DND-41 (cell line): ENCODE data around the gene TEX47.
A peak's percentile ranks its signal among the peaks of the same experiment; 100 is the strongest.

Experiments used
- ATAC-seq: fragments of 200-7000 bp; cut with Tn5 transposase; 3 replicates; pipeline ENCODE4 v1.9.1; 2021; ENCODE audit warnings: low read depth; ENCODE audit not compliant: insufficient read depth
- DNase-seq: peaks from one replicate; pipeline ENCODE4 v3.0.0-alpha.2; 2020
- H2AFZ ChIP-seq: 2 replicates; pipeline ENCODE4 v1.6.0; 2012; ENCODE audit warnings: low read depth, low read length
- H3K27ac ChIP-seq: 2 replicates; pipeline ENCODE4 v1.5.1; 2012; ENCODE audit warnings: low read length, inconsistent platforms
- H3K27me3 ChIP-seq: fragments of 200-600 bp; sonication (generic); 2 replicates; pipeline ENCODE4 v1.6.0; 2012; ENCODE audit warnings: low read length, mild to moderate bottlenecking, inconsistent platforms; ENCODE audit not compliant: insufficient read depth, poor library complexity
- H3K36me3 ChIP-seq: 2 replicates; pipeline ENCODE4 v1.5.1; 2012; ENCODE audit warnings: low read length, inconsistent platforms; ENCODE audit not compliant: insufficient read depth
- H3K4me1 ChIP-seq: 2 replicates; pipeline ENCODE4 v1.5.1; 2012; ENCODE audit warnings: mild to moderate bottlenecking, low read length; ENCODE audit not compliant: insufficient read depth
- H3K4me2 ChIP-seq: 2 replicates; pipeline ENCODE4 v1.6.0; 2012; ENCODE audit warnings: mild to moderate bottlenecking, moderate library complexity, low read length, inconsistent platforms; ENCODE audit not compliant: insufficient read depth
- H3K4me3 ChIP-seq, 2 experiments: fragments of 200-600 bp in 1 of 2; shearing (Covaris generic) in 1 of 2; 2 replicates each; pipeline ENCODE4 v1.5.1; 2012 to 2016; ENCODE audit warnings: inconsistent platforms in 2 of 2, low read length in 2 of 2, mild to moderate bottlenecking in 2 of 2, low read depth in 1 of 2, moderate library complexity in 1 of 2
- H3K79me2 ChIP-seq: 2 replicates; pipeline ENCODE4 v1.6.0; 2012; ENCODE audit warnings: low read length, inconsistent platforms; ENCODE audit not compliant: insufficient read depth
- H3K9ac ChIP-seq: 2 replicates; pipeline ENCODE4 v1.6.0; 2012; ENCODE audit warnings: low read depth, mild to moderate bottlenecking, inconsistent platforms, low read length, moderate library complexity
- H3K9me3 ChIP-seq: 2 replicates; pipeline ENCODE4 v1.5.1; 2012; ENCODE audit warnings: low read length, moderate library complexity, mild to moderate bottlenecking, inconsistent platforms; ENCODE audit not compliant: insufficient read depth, severe bottlenecking
- H4K20me1 ChIP-seq: 2 replicates; pipeline ENCODE4 v1.6.0; 2012; ENCODE audit warnings: low read length; ENCODE audit not compliant: insufficient read depth
- CTCF ChIP-seq: IDR thresholded peaks from 2 replicates; pipeline ENCODE4 v1.5.1; 2012; ENCODE audit warnings: borderline replicate concordance, low read length, moderate library complexity, mild to moderate bottlenecking; ENCODE audit not compliant: poor library complexity, severe bottlenecking; ENCODE audit errors: extremely low read depth
- EZH2 ChIP-seq: IDR thresholded peaks from 3 replicates; pipeline ENCODE4 v1.6.1; 2012; ENCODE audit warnings: borderline replicate concordance, low read depth, mild to moderate bottlenecking, moderate library complexity, low read length, inconsistent platforms; ENCODE audit not compliant: severe bottlenecking

The TEX47 gene

GRCh38 chr7:88772776-88773175 lies 22.8 kb downstream of the TEX47 start:
- H3K4me3 ChIP-seq, result no peak overlapping the region
- DNase-seq, result no peak
- no peaks in the 10 kb centered on the region for H3K4me1 ChIP-seq
- H3K36me3 ChIP-seq, result no peaks in the 10 kb centered on the region
- TF ChIP-seq CTCF (no peak), EZH2 (no peak)
- no peak overlapping the region for H3K9ac ChIP-seq
- H3K9me3 ChIP-seq, result no peaks in the 10 kb centered on the region
- H4K20me1 ChIP-seq, result no peaks in the 10 kb centered on the region
- no peak overlapping the region for H2AFZ ChIP-seq
- H3K4me2 ChIP-seq, result no peak overlapping the region
- H3K27me3 ChIP-seq, result no peaks in the 10 kb centered on the region
- H3K27ac ChIP-seq, result no peak overlapping the region
- peak; percentile 29; the same call in 1 of the 3 replicates for ATAC-seq
- no peaks in the 10 kb centered on the region for H3K79me2 ChIP-seq

- TF ChIP-seq EZH2 (no peak), CTCF (no peak)
- no peaks in the 10 kb centered on the region for H4K20me1 ChIP-seq
- H3K36me3 ChIP-seq, result no peaks in the 10 kb centered on the region
- no peak overlapping the region for H3K27ac ChIP-seq
- no peak overlapping the region for H3K4me3 ChIP-seq
- H2AFZ ChIP-seq, result no peak overlapping the region
- no peak overlapping the region for H3K9ac ChIP-seq
- no peak overlapping the region for H3K4me2 ChIP-seq
- ATAC-seq, result no peak
- no peaks in the 10 kb centered on the region for H3K9me3 ChIP-seq
- H3K27me3 ChIP-seq, result no peaks in the 10 kb centered on the region
- no peak for DNase-seq
- H3K79me2 ChIP-seq, result no peaks in the 10 kb centered on the region
- H3K4me1 ChIP-seq, result no peaks in the 10 kb centered on the region
These were observed 24.1 kb downstream of the TEX47 start for GRCh38 chr7:88771417-88771816.

- no peak overlapping the region for H2AFZ ChIP-seq
- H3K4me1 ChIP-seq, result no peaks in the 10 kb centered on the region
- no peaks in the 10 kb centered on the region for H3K36me3 ChIP-seq
- no peaks in the 10 kb centered on the region for H3K27me3 ChIP-seq
- no peak overlapping the region for H3K4me2 ChIP-seq
- H3K9me3 ChIP-seq, result no peaks in the 10 kb centered on the region
- no peak for DNase-seq
- H3K4me3 ChIP-seq, result no peak overlapping the region
- TF ChIP-seq EZH2 (no peak), CTCF (no peak)
- ATAC-seq, result no peak
- H3K9ac ChIP-seq, result no peak overlapping the region
- H3K79me2 ChIP-seq, result no peaks in the 10 kb centered on the region
- no peak overlapping the region for H3K27ac ChIP-seq
- H4K20me1 ChIP-seq, result no peaks in the 10 kb centered on the region
These were observed 33.8 kb downstream of the TEX47 start for GRCh38 chr7:88761779-88762178.

GRCh38 chr7:88760136-88760515 lies 35.4 kb downstream of the TEX47 start:
- no peak overlapping the region for H3K4me3 ChIP-seq
- no peak for ATAC-seq

More at GRCh38 chr7:88760136-88760515, 35.4 kb downstream of the TEX47 start:
- Histone ChIP-seq H4K20me1 (no peaks in the 10 kb centered on the region), H3K4me1 (no peaks in the 10 kb centered on the region), H3K79me2 (no peaks in the 10 kb centered on the region), H3K9ac (no peak overlapping the region), H3K36me3 (no peaks in the 10 kb centered on the region), H3K27me3 (no peaks in the 10 kb centered on the region), H2AFZ (no peak overlapping the region), H3K27ac (no peak overlapping the region), H3K9me3 (no peaks in the 10 kb centered on the region), H3K4me2 (no peak overlapping the region)
- no peak for TF ChIP-seq EZH2
- no peak for TF ChIP-seq CTCF
- DNase-seq, result no peak
